Left ventricle myocardium inferior (tissue), 1 donor: Measurements from ENCODE around the gene TBL1X. TPM values are rescaled to one million over a fixed set of nuclear protein-coding genes. Genes with fewer than 3 reads are reported as not detected.

Source experiments
- DNase-seq: peaks from one replicate; pipeline ENCODE4 v3.0.0-alpha.2; 2020
- H3K27ac ChIP-seq: fragments of 200-600 bp; replicated peaks from 2 replicates; pipeline ENCODE4 v1.8.0; 2021
- H3K27me3 ChIP-seq: fragments of 200-600 bp; 2 replicates; pipeline ENCODE4 v1.8.0; 2021; ENCODE audit warnings: low read depth
- H3K36me3 ChIP-seq: fragments of 200-600 bp; 2 replicates; pipeline ENCODE4 v1.8.0; 2021
- H3K4me1 ChIP-seq: fragments of 200-600 bp; 2 replicates; pipeline ENCODE4 v1.8.0; 2021
- H3K4me3 ChIP-seq: fragments of 200-600 bp; 2 replicates; pipeline ENCODE4 v1.8.0; 2021; ENCODE audit warnings: mild to moderate bottlenecking, moderate library complexity
- H3K9me3 ChIP-seq: fragments of 200-600 bp; replicated peaks from 2 replicates; pipeline ENCODE4 v1.8.0; 2021
- intact Hi-C: fragments of 100-400 bp; cut with micrococcal nuclease; formaldehyde crosslinking; loops from one replicate; pipeline ENCODE4 v1.11.0; 2022
- total RNA-seq: library from RNA; stranded (reverse); fragmentation: NEBNext Ultra II Directional; extraction: Animal tissue kit (Norgen Biotek cat#: 25700); gene quantifications from one replicate; pipeline ENCODE4 v1.2.1, GENCODE V29; 2021
- TF ChIP-seq, protein P1 (sequence below): fragments of 200-600 bp; IDR thresholded peaks from 2 replicates; pipeline ENCODE4 v1.8.0; 2021; ENCODE audit warnings: antibody characterized with exemption, mild to moderate bottlenecking, borderline replicate concordance
- donor health status: DM: no; HTN: yes; CAD: no; lungs with severe emphysema.

TBL1X gene
- total RNA-seq, 1 donor from 2014 or later, result 9.4 TPM

DNA sequence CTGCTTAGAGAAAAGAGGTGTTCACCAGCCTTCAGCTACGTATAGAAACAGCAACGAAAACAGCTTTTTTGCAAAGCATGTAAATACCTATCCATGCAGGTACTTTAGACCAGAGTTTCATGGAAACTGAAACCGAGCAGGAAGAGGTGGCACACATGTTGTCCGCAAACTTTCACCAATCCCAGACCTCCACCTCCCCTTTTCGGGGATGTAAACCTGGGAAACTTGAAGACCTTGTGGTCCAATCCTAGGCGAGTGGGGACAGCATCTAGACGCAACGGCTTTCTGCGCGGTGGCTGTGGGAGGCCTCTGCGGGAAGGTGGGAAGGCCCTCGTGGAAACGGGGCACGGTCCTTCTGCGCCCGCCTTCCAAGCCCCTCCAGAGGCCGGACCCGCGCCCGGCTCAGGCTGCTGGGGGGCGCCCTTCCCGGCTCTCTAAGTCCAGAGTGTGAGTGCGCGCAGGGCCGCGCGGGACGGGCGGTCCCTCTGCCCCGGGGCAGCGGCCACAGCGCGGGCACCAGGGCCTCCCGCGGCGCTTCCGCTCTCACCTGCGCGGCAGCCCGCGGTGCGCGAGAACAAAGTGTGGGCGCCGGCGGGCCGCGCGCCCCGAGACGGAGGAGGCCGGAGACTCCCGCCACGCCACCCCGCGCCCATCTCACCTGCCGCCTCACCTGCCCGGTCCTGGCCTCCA is 320.5 kb downstream of the TBL1X start:
- H3K4me1 ChIP-seq, result peaks cover 7% of the 10 kb centered on the region
- intact Hi-C loops, result no loop called here
- no peak for DNase-seq
- no peak overlapping the region for H3K27ac ChIP-seq
- no peaks in the 10 kb centered on the region for H3K36me3 ChIP-seq
- H3K27me3 ChIP-seq, result peaks cover 4% of the 10 kb centered on the region
- TF ChIP-seq, protein P1, sequence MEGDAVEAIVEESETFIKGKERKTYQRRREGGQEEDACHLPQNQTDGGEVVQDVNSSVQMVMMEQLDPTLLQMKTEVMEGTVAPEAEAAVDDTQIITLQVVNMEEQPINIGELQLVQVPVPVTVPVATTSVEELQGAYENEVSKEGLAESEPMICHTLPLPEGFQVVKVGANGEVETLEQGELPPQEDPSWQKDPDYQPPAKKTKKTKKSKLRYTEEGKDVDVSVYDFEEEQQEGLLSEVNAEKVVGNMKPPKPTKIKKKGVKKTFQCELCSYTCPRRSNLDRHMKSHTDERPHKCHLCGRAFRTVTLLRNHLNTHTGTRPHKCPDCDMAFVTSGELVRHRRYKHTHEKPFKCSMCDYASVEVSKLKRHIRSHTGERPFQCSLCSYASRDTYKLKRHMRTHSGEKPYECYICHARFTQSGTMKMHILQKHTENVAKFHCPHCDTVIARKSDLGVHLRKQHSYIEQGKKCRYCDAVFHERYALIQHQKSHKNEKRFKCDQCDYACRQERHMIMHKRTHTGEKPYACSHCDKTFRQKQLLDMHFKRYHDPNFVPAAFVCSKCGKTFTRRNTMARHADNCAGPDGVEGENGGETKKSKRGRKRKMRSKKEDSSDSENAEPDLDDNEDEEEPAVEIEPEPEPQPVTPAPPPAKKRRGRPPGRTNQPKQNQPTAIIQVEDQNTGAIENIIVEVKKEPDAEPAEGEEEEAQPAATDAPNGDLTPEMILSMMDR, result no peak
- H3K9me3 ChIP-seq, result no peaks in the 10 kb centered on the region
- H3K4me3 ChIP-seq, result peak overlapping the region; percentile 67

- intact Hi-C loops, result no loop called here
- Histone ChIP-seq H3K27me3 (peaks cover 4% of the 10 kb centered on the region), H3K27ac (no peak within 1 kb of the TSS), H3K9me3 (no peaks in the 10 kb centered on the region), H3K36me3 (no peaks in the 10 kb centered on the region), H3K4me3 (peak within 1 kb of the TSS; percentile 67), H3K4me1 (peaks cover 7% of the 10 kb centered on the region)
- TF ChIP-seq, protein P1, result no peak
- DNase-seq, result no peak
Measured at GRCh38 chrX:9785944-9786797, 321.3 kb downstream of the TBL1X start, which contains the start of gene SHROOM2. TSS of gene SHROOM2 (plus strand) at chrX:9786429. CDS start at chrX:9786546, 117 bp downstream.

DNA sequence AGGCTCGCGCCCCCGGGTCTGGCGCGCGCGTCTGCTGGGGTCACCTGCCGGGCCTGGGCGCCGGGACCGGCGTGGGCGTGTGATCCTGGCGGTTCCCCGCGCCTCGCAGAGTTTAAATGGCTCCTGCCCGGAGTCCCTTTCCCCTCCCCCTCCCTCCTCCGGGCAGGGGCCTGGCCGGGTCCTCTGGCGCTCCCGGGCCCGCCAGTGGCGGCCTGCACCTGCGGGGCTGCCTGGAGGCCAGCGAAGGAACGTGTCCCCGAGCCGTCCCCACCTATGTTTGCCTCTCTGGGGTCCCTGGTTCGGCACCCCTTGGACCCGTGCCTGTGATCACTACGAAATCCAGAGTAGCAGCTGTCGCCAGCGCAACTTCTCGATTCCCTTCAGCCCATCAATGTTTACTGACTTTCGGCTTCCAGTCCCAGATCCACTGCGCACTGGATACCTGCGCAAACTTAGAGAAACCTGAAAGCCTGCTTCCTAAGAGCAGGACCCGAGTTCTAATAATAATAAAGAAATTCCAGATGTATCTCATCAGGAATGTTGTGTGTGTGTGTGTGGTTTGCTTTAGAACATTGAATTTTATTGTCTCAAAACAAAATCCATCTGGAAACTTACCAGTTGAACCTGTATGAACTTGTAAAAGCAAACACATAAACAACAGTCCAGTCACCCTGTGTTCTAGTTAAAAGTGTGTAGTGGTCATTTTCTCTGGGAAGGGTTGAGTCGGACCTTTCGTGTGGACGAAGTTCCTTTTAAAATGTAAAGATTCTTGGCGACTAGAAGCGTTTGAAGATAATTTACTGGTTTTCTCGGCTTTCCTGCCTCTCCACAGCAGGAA is 322.2 kb downstream of the TBL1X start:
- Histone ChIP-seq H3K36me3 (no peaks in the 10 kb centered on the region), H3K4me3 (peak overlapping the region; percentile 67), H3K27me3 (peaks cover 4% of the 10 kb centered on the region), H3K27ac (no peak overlapping the region), H3K4me1 (peaks cover 7% of the 10 kb centered on the region), H3K9me3 (no peaks in the 10 kb centered on the region)
- intact Hi-C loops, result no loop called here
- TF ChIP-seq, protein P1, result no peak
- DNase-seq, result no peak

- Histone ChIP-seq H3K4me1 (peaks cover 7% of the 10 kb centered on the region), H3K4me3 (no peak overlapping the region), H3K36me3 (no peaks in the 10 kb centered on the region), H3K27me3 (peaks cover 4% of the 10 kb centered on the region), H3K27ac (no peak overlapping the region), H3K9me3 (no peaks in the 10 kb centered on the region)
- DNase-seq, result no peak
- intact Hi-C loops, result no loop called here
- TF ChIP-seq, protein P1, result no peak
Measured at GRCh38 chrX:9788911-9789310, 324.1 kb downstream of the TBL1X start.

DNA sequence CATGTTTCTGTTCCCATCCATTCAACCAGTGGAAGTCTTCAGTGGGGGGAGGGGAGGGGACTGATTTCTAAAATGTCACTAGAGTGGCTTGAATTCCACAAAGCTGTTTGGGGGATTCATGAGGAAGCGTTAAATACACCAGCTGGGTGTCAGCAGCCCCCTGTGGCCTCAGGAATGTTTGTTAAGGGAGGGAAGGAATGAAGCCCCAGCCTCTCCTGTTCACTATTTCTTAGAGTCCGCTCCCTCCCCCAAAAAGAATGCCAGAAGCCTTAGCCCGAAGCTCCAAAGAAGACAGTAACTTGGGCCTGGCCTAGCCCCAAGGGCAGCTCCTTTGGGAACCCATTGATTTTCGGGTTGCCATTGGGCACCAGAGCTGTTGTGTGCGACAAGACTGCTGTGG is 324.7 kb downstream of the TBL1X start:
- TF ChIP-seq, protein P1, result no peak
- H3K4me3 ChIP-seq, result no peak overlapping the region
- intact Hi-C loops, result no loop called here
- H3K27me3 ChIP-seq, result peaks cover 4% of the 10 kb centered on the region
- no peaks in the 10 kb centered on the region for H3K36me3 ChIP-seq
- peaks cover 7% of the 10 kb centered on the region for H3K4me1 ChIP-seq
- H3K27ac ChIP-seq, result no peak overlapping the region
- no peak for DNase-seq
- H3K9me3 ChIP-seq, result no peaks in the 10 kb centered on the region
